GM12878 (cell line): ENCODE data around the gene MAP4K4. TPM values are rescaled to one million over a fixed set of nuclear protein-coding genes. Genes with fewer than 3 reads are reported as not detected.

Experiments used
- ATAC-seq: fragments of 200-7000 bp; cut with Tn5 transposase; 3 replicates; pipeline ENCODE4 v1.9.1; 2020; ENCODE audit warnings: mild to moderate bottlenecking, moderate library complexity
- BruUV-seq: library from RNA; stranded (reverse); fragments of 400-500 nt; replicated peaks from 2 replicates; lab custom pipeline; 2021; lab: Mats Ljungman, UMichigan
- CTCF ChIA-PET: fragments of 300-600 bp; sonication (Branson Sonifier 250); formaldehyde crosslinking; extraction: SDS; loops from one replicate; lab custom pipeline; 2021; ENCODE audit warnings: inconsistent platforms; lab: Yijun Ruan, JAX
- POLR2A ChIA-PET: fragments of 350-600 bp; formaldehyde crosslinking; extraction: SDS; loops from one replicate; lab custom pipeline; 2021; ENCODE audit warnings: inconsistent platforms; lab: Charles Lee
- RAD21 ChIA-PET: fragments of 300-600 bp; sonication (Branson Sonifier 250); formaldehyde crosslinking; loops from one replicate; lab custom pipeline; 2023; ENCODE audit warnings: antibody characterized with exemption; ENCODE audit not compliant: unreplicated experiment; lab: Charles Lee
- SMC1A ChIA-PET: fragments of 300-600 bp; sonication (Branson Sonifier 250); formaldehyde crosslinking; loops from one replicate; lab custom pipeline; 2023; ENCODE audit not compliant: unreplicated experiment, uncharacterized antibody; lab: Charles Lee
- DNase-seq: peaks from one replicate; pipeline ENCODE4 v3.0.0-alpha.2; 2011; ENCODE audit warnings: low read depth, low spot score
- FAIRE-seq: peaks from 3 replicates; lab custom pipeline; 2011; peaks lifted over from hg19 to GRCh38; lab: Jason Lieb, UNC
- H2AFZ ChIP-seq: 2 replicates; pipeline ENCODE4 v1.6.0; 2011; ENCODE audit warnings: low read depth, low read length, control low read depth; ENCODE audit not compliant: control insufficient read depth
- H3K27ac ChIP-seq: 2 replicates; pipeline ENCODE4 v1.5.1; 2011; ENCODE audit warnings: control low read depth; ENCODE audit not compliant: control insufficient read depth, insufficient read depth
- H3K27me3 ChIP-seq, 2 experiments: replicated peaks in 1 of 2; 2 replicates each; pipeline versions ENCODE4 v1.6.0 to v1.6.1; 2011; ENCODE audit warnings: low read length in 1 of 2; ENCODE audit not compliant: control insufficient read depth in 2 of 2, insufficient read depth in 2 of 2
- H3K36me3 ChIP-seq, 2 experiments: 2 replicates each; pipeline ENCODE4 v1.5.1; 2011; ENCODE audit warnings: low read length in 1 of 2; ENCODE audit not compliant: control insufficient read depth in 2 of 2, insufficient read depth in 2 of 2
- H3K4me1 ChIP-seq: 2 replicates; pipeline ENCODE4 v1.6.1; 2011; ENCODE audit warnings: mild to moderate bottlenecking, low read length, moderate library complexity, mixed read lengths; ENCODE audit not compliant: control insufficient read depth, insufficient read depth
- H3K4me2 ChIP-seq: 2 replicates; pipeline ENCODE4 v1.6.0; 2011; ENCODE audit warnings: control low read depth; ENCODE audit not compliant: control insufficient read depth, insufficient read depth
- H3K4me3 ChIP-seq: fragments of 200-600 bp; sonication (generic); 2 replicates; pipeline ENCODE4 v1.5.1; 2016
- H3K79me2 ChIP-seq: 2 replicates; pipeline ENCODE4 v1.6.0; 2011; ENCODE audit warnings: low read length; ENCODE audit not compliant: control insufficient read depth, insufficient read depth
- H3K9ac ChIP-seq: 2 replicates; pipeline ENCODE4 v1.8.0; 2011; ENCODE audit warnings: low read length, control low read depth, mixed read lengths; ENCODE audit not compliant: control insufficient read depth, insufficient read depth
- H3K9me3 ChIP-seq: replicated peaks from 3 replicates; pipeline ENCODE4 v1.5.1; 2011; ENCODE audit warnings: mild to moderate bottlenecking, low read length; ENCODE audit not compliant: control insufficient read depth, insufficient read depth
- H4K20me1 ChIP-seq: 2 replicates; pipeline ENCODE4 v1.6.0; 2011; ENCODE audit not compliant: control insufficient read depth, insufficient read depth
- KDM1A ChIP-seq: fragments of 200-600 bp; sonication (generic); IDR thresholded peaks from 2 replicates; pipeline ENCODE4 v1.6.1; 2016; ENCODE audit warnings: borderline replicate concordance
- NFIC ChIP-seq: IDR thresholded peaks from 2 replicates; pipeline ENCODE4 v1.6.1; 2012; ENCODE audit warnings: low read depth, mild to moderate bottlenecking, inconsistent platforms, low read length, moderate library complexity
- PBX3 ChIP-seq: IDR thresholded peaks from 2 replicates; pipeline ENCODE4 v1.6.1; 2011; ENCODE audit warnings: mild to moderate bottlenecking, low read depth, low read length, moderate library complexity; ENCODE audit not compliant: insufficient replicate concordance
- RELA ChIP-seq: fragments of 450-650 bp; IDR thresholded peaks from 2 replicates; pipeline ENCODE4 v1.8.0; 2014; ENCODE audit warnings: borderline replicate concordance; ENCODE audit not compliant: partially characterized antibody
- REST ChIP-seq: IDR thresholded peaks from 2 replicates; pipeline ENCODE4 v1.6.1; 2012; ENCODE audit warnings: mild to moderate bottlenecking, low read depth, low read length
- USF2 ChIP-seq: IDR thresholded peaks from 2 replicates; pipeline ENCODE4 v1.6.1; 2011; ENCODE audit warnings: low read depth, low read length, improper control_type of control experiment, borderline replicate concordance
- WGBS: methylation state at CpG from one replicate; pipeline ENCODE4 v1.1.6; 2016; ENCODE audit warnings: low lambda C conversion rate; ENCODE audit not compliant: insufficient replicate concordance, insufficient coverage; ENCODE audit errors: missing lambda C conversion rate; 5-methylcytosine and 5-hydroxymethylcytosine counted together
- in situ Hi-C: fragments of 300-500 bp; cut with MboI; formaldehyde crosslinking; loops from 9 replicates; pipeline ENCODE4 v1.14.3; 2018; ENCODE audit warnings: mixed read lengths
- intact Hi-C: fragments of 100-400 bp; cut with micrococcal nuclease; formaldehyde crosslinking; loops from one replicate; pipeline ENCODE4 v1.14.2; 2022; ENCODE audit not compliant: unreplicated experiment
- polyA plus RNA-seq, 11 experiments: library from polyadenylated mRNA; depleted of rRNA in 4 of 11; unstranded in 6 of 11; stranded (reverse) in 5 of 11; fragments of >200 nt; fragmentation: Nextera tagmentation in 4 of 11; fragmentation: Illumina TruSeq in 1 of 11; extraction: Ambion mirVana in 4 of 11; extraction: Trizol in 1 of 11; gene quantifications; 1 replicate in 1 of 11; 2 replicates in 10 of 11; pipeline versions ENCODE4 v1.2.1 to v1.2.3, GENCODE V29; 2011 to 2016; ENCODE audit warnings: inconsistent platforms in 2 of 11, missing spikeins in 2 of 11, low read depth in 1 of 11
- total RNA-seq, 4 experiments: library from RNA; depleted of rRNA in 3 of 4; stranded (reverse); fragments of >200 nt in 3 of 4; fragmentation: Illumina TruSeq in 1 of 4; extraction: Trizol in 1 of 4; gene quantifications; 2 replicates each; pipeline versions ENCODE4 v1.2.1 to v1.2.3, GENCODE V29; 2013 to 2021

The MAP4K4 gene
- total and polyA plus RNA-seq, 10 of the 15 experiments (the other 5 are each of a cell fraction or from before 2014, with no cell fraction given), result 1.9 to 50.4 (median 9.7) TPM

GRCh38 chr2:101815154-101815553 lies 117.6 kb downstream of the MAP4K4 start:
- DNase-seq (no peak), FAIRE-seq (no peak), ATAC-seq (no peak)
- 65% methylated on average over 3 of the region's 3 CpGs for WGBS
- Histone ChIP-seq H3K4me3 (no peak overlapping the region), H3K36me3 (no peaks in the 10 kb centered on the region), H3K9me3 (no peaks in the 10 kb centered on the region), H3K27ac (no peak overlapping the region), H3K79me2 (no peaks in the 10 kb centered on the region), H3K9ac (no peak overlapping the region), H2AFZ (no peak overlapping the region), H4K20me1 (no peaks in the 10 kb centered on the region), H3K4me2 (no peak overlapping the region), H3K4me1 (no peaks in the 10 kb centered on the region), H3K27me3 (no peaks in the 10 kb centered on the region)
- ChIA-PET POLR2A (no interaction called here), CTCF (interaction anchor here (1.1 to 5.7 kb wide), 4 partner anchors 10 to 58 kb away, joined by 3 to 22 read pairs (median 4); no protein-coding TSS in a partner anchor), SMC1A (interaction anchor here (0.6 to 2.3 kb wide), 5 partner anchors 8 to 628 kb away, joined by 3 to 7 read pairs (median 3); no protein-coding TSS in a partner anchor), RAD21 (no interaction called here)
- in situ Hi-C loops, result no loop called here
- no peak for TF ChIP-seq NFIC
- no peak for TF ChIP-seq KDM1A
- TF ChIP-seq REST, result no peak
- no peak for TF ChIP-seq RELA
- TF ChIP-seq USF2, result no peak
- no peak for TF ChIP-seq PBX3
- no TSS peak for BruUV-seq
- intact Hi-C loops, result no loop called here
